GM19239 (cell line): Measurements from ENCODE around the gene TMEM63A.
"Not testable (repeated sequence)": the region's sequence is repeated elsewhere in the genome, so short reads cannot be mapped to it uniquely, and the experiment has no call there.

Source experiments
- DNase-seq: peaks from one replicate; pipeline ENCODE4 v3.0.0; 2011; ENCODE audit warnings: low spot score; ENCODE audit not compliant: insufficient read length
- FAIRE-seq: peaks from 2 replicates; lab custom pipeline; 2011; peaks lifted over from hg19 to GRCh38; lab: Jason Lieb, UNC

TMEM63A gene

GRCh38 chr1:225827076-225827475 is 55.1 kb downstream of the TMEM63A start:
- FAIRE-seq = no peak
- DNase-seq = no peak

GRCh38 chr1:225825607-225826007 is 56.6 kb downstream of the TMEM63A start:
- DNase-seq (no peak), FAIRE-seq (no peak)

GRCh38 chr1:225825078-225825477 is 57.1 kb downstream of the TMEM63A start:
- FAIRE-seq (no peak), DNase-seq (no peak)

GRCh38 chr1:225824533-225824941 is 57.6 kb downstream of the TMEM63A start:
- DNase-seq (no peak), FAIRE-seq (no peak)

- FAIRE-seq (no peak), DNase-seq (no peak)
Measured at GRCh38 chr1:225823811-225824261, 58.3 kb downstream of the TMEM63A start.

- DNase-seq (no peak), FAIRE-seq (no peak)
Measured at GRCh38 chr1:225822655-225823403, 59.4 kb downstream of the TMEM63A start.

GRCh38 chr1:225820522-225821120 is 61.6 kb downstream of the TMEM63A start:
- DNase-seq (no peak), FAIRE-seq (no peak)

GRCh38 chr1:225819346-225820192 is 62.6 kb downstream of the TMEM63A start:
- DNase-seq = no peak
- no peak for FAIRE-seq

- DNase-seq = no peak
- FAIRE-seq = no peak
Measured at GRCh38 chr1:225818229-225818628, 64.0 kb downstream of the TMEM63A start.

- DNase-seq (no peak), FAIRE-seq (no peak)
Measured at GRCh38 chr1:225817611-225818061, 64.5 kb downstream of the TMEM63A start.

GRCh38 chr1:225816643-225817538 is 65.3 kb downstream of the TMEM63A start:
- no peak for FAIRE-seq
- no peak for DNase-seq

GRCh38 chr1:225815526-225816178 is 66.5 kb downstream of the TMEM63A start:
- DNase-seq (no peak), FAIRE-seq (no peak)

- DNase-seq, FAIRE-seq: not testable (repeated sequence)
Measured at GRCh38 chr1:225815090-225815489, 67.1 kb downstream of the TMEM63A start.

GRCh38 chr1:225814381-225814780 is 67.8 kb downstream of the TMEM63A start:
- no peak for FAIRE-seq
- DNase-seq = no peak

- DNase-seq (no peak), FAIRE-seq (no peak)
Measured at GRCh38 chr1:225813214-225813964, 68.8 kb downstream of the TMEM63A start.

- DNase-seq = no peak
- FAIRE-seq = no peak
Measured at GRCh38 chr1:225812488-225813213, 69.5 kb downstream of the TMEM63A start.

- FAIRE-seq (no peak), DNase-seq (no peak)
Measured at GRCh38 chr1:225811622-225812487, 70.3 kb downstream of the TMEM63A start.
